HG02840 (cell line): ENCODE data around the gene COA4.
A peak's percentile ranks its signal among the peaks of the same experiment; 100 is the strongest.
"Not testable (repeated sequence)": the region's sequence is repeated elsewhere in the genome, so short reads cannot be mapped to it uniquely, and the experiment has no call there.

ENCODE experiments used
- ATAC-seq: cut with Tn5 transposase; IDR thresholded peaks from one replicate; pipeline ENCODE4 v1.9.1; 2021; ENCODE audit warnings: mild to moderate bottlenecking, moderate library complexity, moderate number of reproducible peaks; ENCODE audit not compliant: unreplicated experiment, low FRiP score

COA4 gene

GRCh38 chr11:73876424-73877310, at the start of gene COA4, which contains the start of gene PAAF1:
Gene COA4, minus strand, starts transcription at chr11:73876846. Its CDS starts 3,468 bp downstream, at chr11:73873378.
Gene PAAF1, plus strand, starts transcription at chr11:73876999. Its CDS starts 23 bp downstream, at chr11:73877022.
- peak; percentile 97 for ATAC-seq

GRCh38 chr11:73921180-73921579, 44.5 kb upstream of the COA4 start:
- ATAC-seq: no peak

GRCh38 chr11:73916435-73916834, 39.8 kb upstream of the COA4 start:
- ATAC-seq: no peak

- ATAC-seq: no peak
Observed at GRCh38 chr11:73914284-73914683, 37.6 kb upstream of the COA4 start.

GRCh38 chr11:73913472-73913871, 36.8 kb upstream of the COA4 start:
- ATAC-seq: no peak

GRCh38 chr11:73912026-73912425, 35.4 kb upstream of the COA4 start:
- ATAC-seq: no peak

GRCh38 chr11:73907191-73907590, 30.5 kb upstream of the COA4 start:
- no peak for ATAC-seq

- ATAC-seq: no peak
Observed at GRCh38 chr11:73902303-73902702, 25.7 kb upstream of the COA4 start.

GRCh38 chr11:73894725-73895335, 18.2 kb upstream of the COA4 start:
- no peak for ATAC-seq

- ATAC-seq: no peak
Observed at GRCh38 chr11:73893041-73893440, 16.4 kb upstream of the COA4 start.

GRCh38 chr11:73889536-73889935, 12.9 kb upstream of the COA4 start:
- no peak for ATAC-seq

- no peak for ATAC-seq
Observed at GRCh38 chr11:73889019-73889418, 12.4 kb upstream of the COA4 start.

GRCh38 chr11:73888244-73888643, 11.6 kb upstream of the COA4 start:
- no peak for ATAC-seq

GRCh38 chr11:73883856-73884255, 7.2 kb upstream of the COA4 start:
- ATAC-seq: no peak

GRCh38 chr11:73880449-73880848, 3.8 kb upstream of the COA4 start:
- not testable (repeated sequence) for ATAC-seq

- no peak for ATAC-seq
Observed at GRCh38 chr11:73878771-73879170, 2.1 kb upstream of the COA4 start.

GRCh38 chr11:73875840-73876239, 806 bp downstream of the COA4 start:
- no peak for ATAC-seq

GRCh38 chr11:73875380-73875779, 1.3 kb downstream of the COA4 start:
- ATAC-seq: no peak

GRCh38 chr11:73872749-73873357, 3.8 kb downstream of the COA4 start:
- no peak for ATAC-seq

- ATAC-seq: no peak
Observed at GRCh38 chr11:73870261-73870660, 6.4 kb downstream of the COA4 start.

GRCh38 chr11:73869332-73869949, 7.2 kb downstream of the COA4 start:
- ATAC-seq: no peak
